Thyroid gland (tissue), 4 donors: ENCODE data around the gene CLMN. TPM values are rescaled to one million over a fixed set of nuclear protein-coding genes. Genes with fewer than 3 reads are reported as not detected.

Source experiments
- DNase-seq, 2 donors: peaks; one replicate each; pipeline ENCODE4 v3.0.0-alpha.2; 2019
- H3K27ac ChIP-seq, 3 donors: fragments of 200-600 bp; sonication (generic); 1 replicate in 2 of 3; 2 replicates in 1 of 3; pipeline ENCODE4 v1.5.1; 2016 to 2019; ENCODE audit warnings: mild to moderate bottlenecking in 1 of 3, moderate library complexity in 1 of 3
- H3K27me3 ChIP-seq: fragments of 200-600 bp; sonication (generic); one replicate; pipeline ENCODE4 v1.5.1; 2019
- H3K36me3 ChIP-seq, 2 donors: fragments of 200-600 bp; sonication (generic); one replicate each; pipeline ENCODE4 v1.5.1; 2016 to 2019
- H3K4me1 ChIP-seq, 2 donors: fragments of 200-600 bp; sonication (generic); one replicate each; pipeline ENCODE4 v1.5.1; 2017 to 2019
- H3K4me3 ChIP-seq, 3 donors: fragments of 200-600 bp; sonication (generic); replicated peaks in 1 of 3; 1 replicate in 2 of 3; 2 replicates in 1 of 3; pipeline ENCODE4 v1.5.1; 2016; ENCODE audit warnings: mild to moderate bottlenecking in 1 of 3
- H3K9me3 ChIP-seq: fragments of 200-600 bp; sonication (generic); one replicate; pipeline ENCODE4 v1.5.1; 2017
- CTCF ChIP-seq, 6 experiments: fragments of 200-600 bp in 3 of 6; fragments of 450-650 bp in 3 of 6; sonication (generic) in 3 of 6; IDR thresholded peaks; one replicate each; pipeline ENCODE4 v1.5.1; 2016 to 2019; ENCODE audit warnings: antibody characterized with exemption in 6 of 6, mild to moderate bottlenecking in 2 of 6, inconsistent platforms in 1 of 6, moderate library complexity in 1 of 6
- POLR2A ChIP-seq, 2 donors: fragments of 450-650 bp; IDR thresholded peaks; one replicate each; pipeline ENCODE4 v1.6.1; 2017; ENCODE audit warnings: antibody characterized with exemption in 2 of 2, mild to moderate bottlenecking in 2 of 2, moderate library complexity in 1 of 2
- WGBS, 2 donors: methylation state at CpG; one replicate each; pipeline ENCODE4 v1.1.5; 2017; 5-methylcytosine and 5-hydroxymethylcytosine counted together
- intact Hi-C: fragments of 100-400 bp; cut with DNase I; formaldehyde crosslinking; loops from one replicate; pipeline ENCODE4 v1.15.1; 2023
- total RNA-seq, 4 donors: library from RNA; depleted of rRNA; stranded (reverse); fragments of >200 nt; gene quantifications; one replicate each; pipeline ENCODE4 v1.2.3, GENCODE V29; 2016

The CLMN gene
- total RNA-seq, 4 donors from 2014 or later, result 15.3 to 29.9 (median 17.8) TPM

DNA sequence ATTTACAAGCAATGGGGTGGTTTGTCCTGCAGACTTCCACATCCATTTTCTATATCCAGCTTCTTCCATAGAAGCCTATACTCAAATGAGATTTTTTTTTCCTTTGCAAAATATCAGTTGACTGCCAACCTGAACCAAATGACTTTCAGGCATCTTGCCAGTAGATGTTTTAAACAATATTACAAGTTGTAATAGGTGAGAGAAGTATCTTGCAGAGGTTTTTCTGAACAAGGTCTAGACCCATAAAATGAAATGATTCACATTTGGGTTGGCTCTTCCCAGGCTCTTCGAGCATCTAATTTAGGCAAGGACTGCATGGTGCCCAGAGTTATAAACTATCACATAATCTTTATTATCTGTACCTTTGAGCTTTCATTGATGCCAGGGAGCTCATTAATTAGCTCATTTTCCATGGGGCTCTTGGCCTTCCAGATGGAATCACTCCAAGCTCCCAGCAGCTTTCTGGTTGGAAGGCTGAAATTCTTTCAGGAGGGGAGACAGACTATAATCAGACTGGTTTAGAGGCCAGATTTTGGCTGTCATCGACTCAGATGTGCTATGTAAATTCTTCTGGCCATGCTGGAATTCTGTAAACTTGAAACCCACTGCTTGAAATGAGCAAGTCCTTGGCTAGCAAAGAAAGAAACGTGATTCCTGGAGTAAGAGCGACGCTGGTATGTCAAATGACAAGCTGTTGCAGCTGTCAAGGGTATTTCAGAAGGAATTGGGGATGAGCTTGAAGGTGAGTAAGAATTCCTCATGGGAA is 130.2 kb downstream of the CLMN start:
- no peak for TF ChIP-seq CTCF (IDR thresholded peaks at IDR 0.05)
- TF ChIP-seq POLR2A (IDR thresholded peaks at IDR 0.05), result no peak
- WGBS, 2 donors, result 74 to 78% methylated on average over 5 of the region's 5 CpGs
- H3K4me3 ChIP-seq, result no peak overlapping the region
- H3K9me3 ChIP-seq, result no peaks in the 10 kb centered on the region
- intact Hi-C loops, result no loop called here
- DNase-seq, result no peak
- peaks cover 34 to 37% of the 10 kb centered on the region in 2 donors for H3K4me1 ChIP-seq
- H3K36me3 ChIP-seq, result no peaks in the 10 kb centered on the region
- H3K27me3 ChIP-seq, result no peaks in the 10 kb centered on the region
- peak overlapping the region in 2 of 3 donors; percentile 9 to 44 for H3K27ac ChIP-seq

GRCh38 chr14:95188380-95188779 is 131.3 kb downstream of the CLMN start:
- DNase-seq, result no peak
- no peak overlapping the region for H3K4me3 ChIP-seq
- TF ChIP-seq CTCF (IDR thresholded peaks at IDR 0.05) (no peak), POLR2A (IDR thresholded peaks at IDR 0.05) (no peak)
- H3K4me1 ChIP-seq, result peaks cover 46 to 48% of the 10 kb centered on the region in 2 donors
- WGBS, 2 donors, result 92 to 95% methylated on average over 3 of the region's 3 CpGs
- H3K27ac ChIP-seq, result peak overlapping the region in 1 of 3 donors; percentile 21
- no peaks in the 10 kb centered on the region for H3K27me3 ChIP-seq
- intact Hi-C loops, result no loop called here
- H3K9me3 ChIP-seq, result no peaks in the 10 kb centered on the region
- no peaks in the 10 kb centered on the region for H3K36me3 ChIP-seq

DNA sequence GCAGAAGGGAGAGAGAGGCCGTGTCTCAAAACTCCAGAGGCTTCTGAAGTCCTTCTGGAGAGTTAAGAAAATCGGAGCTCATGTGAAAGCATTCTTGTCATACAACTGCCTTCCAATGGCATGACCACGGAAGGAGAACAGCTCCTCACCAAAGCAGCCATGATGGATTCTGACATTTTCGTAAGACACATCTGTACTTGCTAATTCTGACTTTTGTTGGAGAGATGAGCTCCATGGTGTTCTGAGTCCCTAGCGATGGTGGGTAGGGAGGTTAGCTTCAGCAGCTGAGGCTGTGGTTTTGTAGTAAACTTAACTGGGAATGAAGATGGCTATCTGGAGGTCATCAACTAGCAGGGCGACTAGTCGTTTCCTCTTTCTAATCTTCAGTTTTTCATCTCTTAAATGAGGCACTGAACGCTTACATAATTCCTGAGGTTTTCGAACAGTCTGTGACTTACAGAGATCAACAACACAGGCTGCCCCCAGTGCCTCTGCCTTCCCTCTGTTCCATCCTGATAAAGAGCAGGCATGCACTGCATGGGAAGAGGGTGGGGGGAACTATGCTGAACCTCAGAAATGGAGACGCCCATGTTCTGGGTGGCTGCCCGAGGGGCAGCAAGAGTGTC is 133.8 kb downstream of the CLMN start:
- H3K27me3 ChIP-seq, result no peaks in the 10 kb centered on the region
- no peak for TF ChIP-seq CTCF (IDR thresholded peaks at IDR 0.05)
- no peak for TF ChIP-seq POLR2A (IDR thresholded peaks at IDR 0.05)
- no peak overlapping the region for H3K4me3 ChIP-seq
- peak overlapping the region in 1 of 3 donors; percentile 30 for H3K27ac ChIP-seq
- DNase-seq, result no peak
- no peaks in the 10 kb centered on the region for H3K9me3 ChIP-seq
- WGBS, 2 donors, result 79 to 90% methylated on average over 11 of the region's 11 CpGs
- no peaks in the 10 kb centered on the region for H3K36me3 ChIP-seq
- intact Hi-C loops, result no loop called here
- H3K4me1 ChIP-seq, result peaks cover 46 to 50% of the 10 kb centered on the region in 2 donors

GRCh38 chr14:95185033-95185766 is 134.5 kb downstream of the CLMN start:
- intact Hi-C loops, result no loop called here
- H3K9me3 ChIP-seq, result no peaks in the 10 kb centered on the region
- peak in 1 of 2 donors; percentile 8 for DNase-seq
- H3K27ac ChIP-seq, result peak overlapping the region in 2 of 3 donors; percentile 30 to 47
- TF ChIP-seq POLR2A (IDR thresholded peaks at IDR 0.05) (no peak), CTCF (IDR thresholded peaks at IDR 0.05) (no peak)
- H3K4me3 ChIP-seq, result no peak overlapping the region
- H3K4me1 ChIP-seq, result peaks cover 39 to 43% of the 10 kb centered on the region in 2 donors
- WGBS, 2 donors, result 78 to 79% methylated on average over 12 of the region's 12 CpGs
- no peaks in the 10 kb centered on the region for H3K36me3 ChIP-seq
- H3K27me3 ChIP-seq, result no peaks in the 10 kb centered on the region
